ENCODE data around the gene LRRC18.

Gene LRRC18

GRCh38 chr10:48946332-48946731 is 6.7 kb upstream of the LRRC18 start:
- no peak for DNase-seq (ENCODE audit: low spot score)

- DNase-seq (ENCODE audit: low spot score) = no peak
These were observed 5.9 kb upstream of the LRRC18 start for GRCh38 chr10:48945441-48946130.

DNA sequence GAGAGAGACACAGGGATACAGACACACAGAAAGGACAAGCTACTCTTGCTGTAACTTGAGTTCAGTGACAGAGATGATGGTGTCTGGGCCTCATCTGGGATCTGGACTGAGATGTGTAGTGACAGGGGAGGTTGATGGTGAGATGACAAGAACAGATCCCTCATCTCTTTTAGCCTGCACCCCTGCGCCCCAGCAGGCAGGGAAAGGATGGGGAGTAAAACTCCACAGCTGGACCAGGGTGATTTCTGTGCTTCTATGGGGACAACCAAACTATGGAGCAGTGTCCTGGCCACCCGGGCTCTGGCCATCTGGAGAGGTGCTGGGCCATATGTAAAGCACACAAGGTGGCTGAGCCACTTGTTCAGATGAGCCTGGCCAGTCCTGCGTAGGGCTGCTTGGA is 4.5 kb upstream of the LRRC18 start:
- DNase-seq (ENCODE audit: low spot score) = no peak

DNA sequence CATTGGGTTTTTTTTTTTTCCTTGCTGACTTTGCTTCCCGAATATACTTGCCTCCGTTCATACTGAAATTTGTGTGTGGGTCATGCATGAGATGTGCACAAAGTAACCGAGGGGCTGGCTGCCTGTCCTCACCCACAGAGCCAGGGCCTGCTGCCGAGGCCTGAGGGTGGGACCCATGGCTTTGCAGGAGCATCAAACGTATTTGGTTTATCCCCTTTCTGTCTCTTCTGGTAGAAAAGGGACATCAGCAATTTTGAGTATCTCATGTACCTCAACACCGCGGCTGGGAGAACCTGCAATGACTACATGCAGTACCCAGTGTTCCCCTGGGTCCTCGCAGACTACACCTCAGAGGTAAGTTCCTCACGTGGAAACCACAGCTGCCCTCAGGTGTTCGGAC is 3.5 kb upstream of the LRRC18 start:
- no peak for DNase-seq (ENCODE audit: low spot score)

DNA sequence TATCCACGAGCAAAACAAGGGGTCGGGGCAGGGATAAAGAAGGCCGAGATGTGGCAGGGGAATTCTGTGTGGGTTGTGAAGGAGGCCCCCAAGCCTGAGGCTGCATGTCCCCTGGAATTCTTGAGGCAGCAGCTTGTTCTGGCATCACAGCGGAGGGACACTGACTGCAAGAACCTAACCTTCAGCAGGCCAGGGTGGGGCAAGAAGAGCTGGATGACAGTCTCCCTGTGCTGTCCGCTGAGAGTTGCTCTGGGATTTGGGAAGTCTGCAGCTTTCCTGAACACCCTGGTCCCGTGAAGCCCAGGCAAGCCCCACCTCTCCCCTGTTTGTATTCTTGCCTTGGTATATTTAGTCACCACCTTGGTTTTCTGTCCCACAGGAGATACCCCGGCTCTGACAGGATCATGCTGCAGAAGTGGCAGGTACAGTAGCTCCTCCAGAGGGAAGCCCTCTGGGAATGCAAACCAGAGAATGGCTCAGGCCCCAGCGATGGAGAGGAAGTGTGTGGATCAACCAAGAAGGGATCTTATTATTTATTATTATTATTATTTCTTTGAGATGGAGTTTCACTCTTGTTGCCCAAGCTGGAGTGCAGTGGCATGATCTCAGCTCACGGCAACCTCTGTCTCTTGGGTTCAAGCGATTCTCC is 1.9 kb upstream of the LRRC18 start:
- no peak for DNase-seq (ENCODE audit: low spot score)

- peak; percentile 38 for DNase-seq (ENCODE audit: low spot score)
These were observed 1.3 kb upstream of the LRRC18 start for GRCh38 chr10:48940958-48941357.

DNA sequence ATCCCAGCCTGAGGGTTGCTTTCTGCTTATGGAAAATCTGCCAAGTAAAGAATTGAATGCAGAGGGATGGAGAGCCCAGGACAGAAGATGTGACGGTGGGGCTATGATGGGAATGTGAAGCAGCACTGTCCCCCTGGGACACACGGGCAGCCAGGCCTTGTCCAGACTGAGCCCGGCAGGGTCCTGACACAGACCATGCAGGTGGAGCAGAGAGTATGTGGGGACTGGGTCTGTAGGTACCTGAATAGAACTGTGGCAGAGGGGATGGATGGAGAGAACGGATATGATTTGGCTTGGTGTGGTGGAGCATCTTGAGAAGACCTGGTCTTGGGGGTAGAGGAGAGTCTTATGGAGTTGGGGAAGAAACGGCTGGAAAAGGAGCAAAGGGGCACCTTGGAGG is 732 bp upstream of the LRRC18 start:
- DNase-seq (ENCODE audit: low spot score) = no peak

DNA sequence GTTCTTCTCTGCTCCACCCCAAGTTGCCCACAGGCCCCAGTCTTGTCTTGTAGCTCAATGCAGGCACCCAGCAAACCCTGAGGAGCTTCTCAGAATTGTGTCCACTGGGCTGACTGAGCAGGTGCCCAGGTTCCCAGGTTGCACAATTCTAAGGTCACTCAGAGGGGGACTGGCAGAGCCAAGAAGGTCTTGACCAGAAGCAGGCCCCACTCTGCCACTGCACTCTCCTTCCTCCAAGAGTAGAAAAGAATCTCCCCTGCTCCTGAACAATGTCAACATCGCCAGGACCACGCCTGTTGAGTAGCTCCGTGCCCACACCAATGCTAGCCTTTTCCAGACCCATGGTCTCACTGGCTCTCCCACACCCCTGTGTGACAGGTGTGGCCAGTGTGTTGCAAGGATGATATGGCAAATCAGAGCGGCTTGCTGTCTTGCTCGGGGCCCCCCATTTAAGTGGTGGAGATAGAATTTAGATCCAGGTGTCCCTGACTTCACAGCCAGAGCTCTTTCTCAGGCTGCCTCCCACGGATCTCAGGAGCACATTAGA is 577 bp downstream of the LRRC18 start:
- no peak for DNase-seq (ENCODE audit: low spot score)

DNA sequence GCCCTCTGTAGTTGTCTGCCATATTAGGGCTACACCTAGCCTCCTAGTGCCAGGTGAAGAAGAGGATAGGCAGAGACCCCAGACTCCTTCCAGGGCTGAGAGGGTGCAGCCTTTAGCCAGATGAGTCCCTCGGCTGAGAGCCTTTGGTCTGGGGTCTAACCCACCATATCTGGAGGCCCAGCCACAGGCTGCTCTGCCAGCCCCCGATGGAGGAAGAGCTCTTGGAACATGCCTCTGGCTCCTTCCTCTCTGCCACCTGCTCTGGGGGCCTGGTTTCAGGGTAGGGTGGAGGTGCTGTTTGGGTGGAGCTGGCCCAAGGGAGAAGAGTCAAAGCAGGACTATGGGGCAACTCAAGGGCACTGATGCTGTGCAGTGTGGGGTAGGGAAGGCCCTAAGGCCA is 1.4 kb downstream of the LRRC18 start:
- DNase-seq (ENCODE audit: low spot score) = no peak

DNA sequence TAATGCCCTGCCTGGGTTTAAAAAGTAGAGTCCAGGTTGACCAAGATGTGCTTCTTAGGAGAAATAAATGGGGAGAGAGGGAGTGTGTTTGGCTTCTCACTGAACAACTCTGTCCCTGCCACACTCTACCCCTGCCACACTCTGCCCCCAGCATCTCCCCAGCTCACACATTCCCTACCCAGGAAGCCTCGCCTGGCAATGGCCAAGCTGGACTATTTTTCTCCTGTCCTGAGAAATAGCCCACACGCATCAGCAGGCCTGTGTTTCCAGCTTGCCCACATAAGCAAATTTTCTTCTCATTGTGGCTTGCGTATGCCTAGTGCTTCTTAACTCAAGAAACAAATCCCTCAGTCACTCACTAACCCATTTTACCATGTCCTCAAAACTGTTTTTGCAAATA is 1.8 kb downstream of the LRRC18 start:
- DNase-seq (ENCODE audit: low spot score) = no peak

DNA sequence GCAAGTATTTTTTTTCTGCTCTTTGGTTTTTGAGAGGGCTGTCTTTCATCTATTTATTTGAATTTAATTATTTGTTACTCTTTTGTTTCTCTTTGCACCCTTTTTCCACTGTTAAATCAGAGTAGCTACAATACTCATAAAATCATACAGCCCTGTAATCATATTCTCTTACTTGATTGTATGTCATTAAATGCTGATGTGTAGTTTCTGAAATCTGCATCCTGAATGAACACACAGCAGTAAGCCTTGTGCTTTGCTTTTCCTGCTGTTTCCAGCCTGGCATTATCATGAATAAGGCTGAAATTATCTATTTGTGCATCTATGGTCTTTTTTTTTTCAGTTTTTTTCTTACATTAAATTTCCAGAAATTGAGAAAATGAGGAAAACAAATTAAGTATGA is 4.1 kb downstream of the LRRC18 start:
- DNase-seq (ENCODE audit: low spot score) = no peak

DNA sequence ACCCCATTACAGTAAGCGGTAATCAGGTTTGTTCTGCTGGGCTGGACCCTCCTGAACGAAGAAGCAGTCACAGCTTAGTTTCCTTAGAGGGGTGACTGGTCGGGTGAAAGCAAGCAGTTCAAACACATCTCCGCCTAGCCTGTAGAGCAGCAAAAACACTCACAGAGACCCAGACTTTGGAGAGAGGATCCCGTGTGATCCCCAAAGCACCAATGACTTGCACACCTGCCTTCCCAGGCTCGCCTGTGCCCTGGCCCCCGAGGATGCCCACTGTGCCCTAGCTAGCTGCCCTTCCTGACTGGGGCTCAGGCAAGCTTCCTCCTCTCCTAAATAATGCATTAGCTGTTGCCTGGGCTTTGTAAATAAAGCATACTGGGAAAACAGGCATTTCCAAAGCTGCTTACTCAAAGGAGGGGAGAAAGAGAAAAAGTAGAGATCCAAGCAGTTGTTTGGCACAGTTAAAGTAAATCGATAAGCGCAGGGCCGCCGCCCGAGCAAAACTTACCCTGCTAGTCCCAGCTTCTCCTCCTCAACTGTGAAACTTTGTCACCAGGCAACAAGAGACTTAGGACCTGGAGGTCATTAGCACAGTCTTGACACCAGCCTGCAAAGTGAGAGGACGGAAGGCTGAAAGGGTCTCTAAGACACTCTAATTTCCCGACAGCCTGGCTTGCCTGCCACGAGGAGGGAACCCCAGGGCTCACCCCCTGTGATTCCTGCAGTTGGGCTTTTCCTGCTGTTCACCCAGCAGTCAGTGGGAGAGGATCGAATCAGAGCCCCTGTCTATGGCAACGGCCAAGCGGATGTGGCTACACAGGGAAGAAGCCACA is 4.8 kb downstream of the LRRC18 start:
- no peak for DNase-seq (ENCODE audit: low spot score)

DNA sequence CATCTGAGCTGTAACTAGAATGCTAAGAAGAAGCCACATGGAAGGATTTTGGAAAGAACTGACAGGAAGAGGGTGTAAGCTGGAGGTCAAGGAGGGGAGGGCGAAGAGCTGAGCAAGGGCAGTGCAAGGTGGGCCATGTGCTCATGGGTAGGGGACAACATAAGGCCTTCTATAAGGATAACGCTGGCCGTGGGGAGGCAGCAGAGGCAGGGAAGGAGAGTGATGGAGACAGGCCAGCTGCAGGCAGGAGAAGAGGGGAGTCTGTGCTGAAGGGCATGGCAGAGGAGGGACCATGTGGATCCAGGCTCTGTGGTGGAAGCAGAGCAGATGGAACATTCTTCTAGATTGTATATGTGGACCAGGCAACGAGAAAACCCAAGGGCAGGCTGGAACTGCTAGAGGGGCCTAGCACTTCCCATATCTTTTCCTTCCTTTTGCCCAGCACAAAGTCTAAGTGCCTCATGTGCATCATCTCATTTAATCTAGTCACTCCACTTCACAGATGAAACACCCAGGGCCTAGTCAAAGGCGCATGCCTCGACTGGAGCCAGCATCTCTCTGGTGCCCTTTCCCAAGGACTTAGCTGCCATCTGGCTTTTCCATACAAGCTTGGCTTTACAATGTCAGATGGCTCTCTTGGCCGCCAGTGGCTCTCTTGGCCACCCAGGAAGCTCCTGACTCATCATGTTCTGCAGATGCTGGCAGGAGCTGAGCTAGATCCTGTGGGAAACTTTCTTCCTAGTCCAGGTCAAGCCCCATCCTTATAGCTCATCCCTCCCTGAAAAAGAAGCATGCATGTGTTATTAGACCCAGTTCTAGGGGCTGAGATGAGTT is 6.6 kb downstream of the LRRC18 start:
- no peak for DNase-seq (ENCODE audit: low spot score)

DNA sequence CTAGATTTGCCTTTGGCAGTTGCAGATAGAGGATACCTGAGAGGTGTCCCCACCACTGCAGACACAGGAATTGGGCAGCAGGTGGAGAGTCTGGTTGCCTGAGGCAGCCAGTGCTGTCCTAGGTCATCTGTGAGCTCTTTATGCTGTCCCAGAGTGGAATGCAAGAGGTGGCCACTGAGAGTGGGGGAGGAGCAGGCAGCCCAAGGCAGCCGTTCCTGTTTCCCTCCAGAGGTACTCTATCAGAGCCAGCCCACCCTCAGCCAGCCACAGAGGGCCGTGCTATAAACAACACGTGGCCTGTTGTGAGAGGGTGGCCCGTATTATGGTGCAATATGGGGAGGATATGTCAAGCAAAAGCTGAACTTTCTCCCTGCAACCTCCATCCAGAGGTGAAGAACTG is 8.5 kb downstream of the LRRC18 start:
- peak; percentile 58 for DNase-seq (ENCODE audit: low spot score)

- DNase-seq (ENCODE audit: low spot score) = no peak
These were observed 10.1 kb downstream of the LRRC18 start for GRCh38 chr10:48929413-48929990.

DNA sequence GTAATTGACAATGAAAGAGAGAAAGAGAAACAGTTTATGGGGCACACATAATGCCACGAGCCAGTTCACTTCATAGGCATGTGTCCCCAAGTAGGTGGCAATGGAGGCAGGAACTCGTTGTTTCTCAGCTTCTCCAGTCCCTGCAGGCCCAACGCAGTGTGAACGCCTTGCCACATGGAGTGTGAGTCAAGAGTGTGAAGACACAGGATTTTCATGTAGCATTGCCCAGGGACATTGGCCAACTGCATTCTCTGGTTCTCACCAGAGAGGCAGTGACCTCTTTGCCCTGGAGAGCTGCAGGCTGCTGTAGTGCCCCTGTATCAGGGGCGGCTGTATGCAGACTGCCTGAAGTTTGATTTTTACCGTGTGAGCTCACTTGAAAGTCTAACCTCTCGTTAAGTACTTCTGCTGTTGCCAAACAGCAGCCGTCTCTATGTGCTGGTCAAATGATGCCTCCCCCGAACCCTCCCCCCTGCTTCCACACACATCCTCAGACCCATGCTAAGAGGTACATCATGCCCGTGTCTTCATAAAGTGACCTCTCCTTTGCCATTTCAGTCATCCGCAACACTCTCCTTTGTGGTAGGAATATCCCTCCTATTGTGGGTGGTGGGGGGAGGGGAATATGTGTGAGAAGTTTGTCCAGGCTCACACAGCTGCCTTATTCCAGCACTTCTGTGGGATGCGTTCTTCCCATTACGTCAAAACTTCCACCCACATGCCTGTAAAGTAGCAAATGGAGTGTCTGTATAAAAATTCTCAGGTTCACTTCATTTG is 12.7 kb downstream of the LRRC18 start:
- no peak for DNase-seq (ENCODE audit: low spot score)

DNA sequence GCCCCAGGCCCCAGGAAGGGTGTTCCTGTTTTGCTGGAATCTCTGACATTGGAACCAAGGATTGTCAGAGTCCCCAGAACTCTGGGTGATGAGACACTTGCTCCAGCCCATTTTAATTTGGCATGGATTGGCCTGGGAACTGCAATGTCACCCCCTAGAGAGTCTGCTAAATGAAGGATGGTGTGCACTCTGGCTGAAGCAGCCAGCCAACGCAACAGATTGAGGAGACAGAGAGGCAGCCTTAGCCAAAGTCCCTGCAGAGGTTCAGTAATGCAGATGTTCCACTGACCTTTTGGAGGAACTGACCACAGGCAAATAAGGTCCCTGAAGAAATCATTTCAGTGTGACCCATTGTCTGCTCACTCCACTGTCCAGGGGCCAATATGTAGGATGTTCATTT is 13.4 kb downstream of the LRRC18 start:
- no peak for DNase-seq (ENCODE audit: low spot score)

DNA sequence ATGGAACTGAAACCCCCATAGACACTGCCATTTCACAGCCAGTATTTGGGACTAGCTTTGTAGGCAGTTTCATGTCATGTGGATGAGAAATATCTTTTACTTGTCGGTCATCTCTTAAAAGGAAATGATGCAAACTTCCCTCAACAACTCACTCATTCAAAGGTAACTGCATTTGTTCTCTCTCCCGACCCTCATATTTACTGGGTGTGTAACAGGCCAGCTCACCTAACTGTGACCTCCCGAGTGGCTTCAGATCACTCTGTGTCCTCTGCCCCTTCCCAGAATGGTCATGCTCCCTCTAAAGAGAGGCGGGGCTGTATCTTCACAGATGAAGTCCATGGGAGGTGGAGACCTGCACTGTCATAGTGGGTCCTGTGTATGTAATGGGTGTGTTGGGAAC is 14.7 kb downstream of the LRRC18 start:
- no peak for DNase-seq (ENCODE audit: low spot score)

GRCh38 chr10:48923748-48924147 is 15.9 kb downstream of the LRRC18 start:
- DNase-seq (ENCODE audit: low spot score) = no peak

- no peak for DNase-seq (ENCODE audit: low spot score)
These were observed 26.0 kb downstream of the LRRC18 start for GRCh38 chr10:48913674-48914073.

GRCh38 chr10:48910548-48910947 is 29.1 kb downstream of the LRRC18 start:
- DNase-seq (ENCODE audit: low spot score) = no peak
